H9 (cell line): ENCODE data around the gene LIN28B. TPM values are rescaled to one million over a fixed set of nuclear protein-coding genes. Genes with fewer than 3 reads are reported as not detected.

ENCODE experiments used
- DNase-seq: peaks from one replicate; pipeline ENCODE4 v3.0.0-alpha.2; 2017
- H2AFZ ChIP-seq: one replicate; pipeline ENCODE4 v1.6.1; 2013; ENCODE audit warnings: mild to moderate bottlenecking, low read length, control low read depth, moderate library complexity
- H2AK5ac ChIP-seq: 2 replicates; pipeline ENCODE4 v1.6.1; 2013; ENCODE audit warnings: low read length, control low read depth, mixed read lengths; ENCODE audit not compliant: insufficient read length
- H2BK120ac ChIP-seq: one replicate; pipeline ENCODE4 v1.6.1; 2013; ENCODE audit warnings: low read depth, mild to moderate bottlenecking, low read length, control low read depth, inconsistent platforms; ENCODE audit not compliant: poor library complexity, severe bottlenecking
- H2BK12ac ChIP-seq: 2 replicates; pipeline ENCODE4 v1.6.1; 2013; ENCODE audit warnings: low read length, control low read depth, mixed read lengths, low read depth; ENCODE audit not compliant: insufficient read length
- H2BK15ac ChIP-seq: 2 replicates; pipeline ENCODE4 v1.6.1; 2013; ENCODE audit warnings: low read depth, low read length, control low read depth
- H2BK20ac ChIP-seq: one replicate; pipeline ENCODE4 v1.6.1; 2013; ENCODE audit warnings: low read depth, mild to moderate bottlenecking, low read length, control low read depth, inconsistent platforms; ENCODE audit not compliant: poor library complexity, severe bottlenecking
- H2BK5ac ChIP-seq: 2 replicates; pipeline ENCODE4 v1.6.1; 2013; ENCODE audit warnings: low read length, control low read depth, mixed read lengths; ENCODE audit not compliant: insufficient read length
- H3K14ac ChIP-seq: 2 replicates; pipeline ENCODE4 v1.6.1; 2013; ENCODE audit warnings: low read length, control low read depth; ENCODE audit not compliant: insufficient read depth
- H3K18ac ChIP-seq: 2 replicates; pipeline ENCODE4 v1.6.1; 2013; ENCODE audit warnings: low read depth, mild to moderate bottlenecking, mixed read lengths, low read length, control low read depth; ENCODE audit not compliant: insufficient read length
- H3K23ac ChIP-seq: 2 replicates; pipeline ENCODE4 v1.6.1; 2013; ENCODE audit warnings: low read length, control low read depth, mixed read lengths, low read depth; ENCODE audit not compliant: insufficient read length
- H3K23me2 ChIP-seq: 2 replicates; pipeline ENCODE4 v1.6.1; 2013; ENCODE audit warnings: low read depth, mild to moderate bottlenecking, mixed read lengths, low read length, control low read depth; ENCODE audit not compliant: insufficient read length, poor library complexity, severe bottlenecking
- H3K27ac ChIP-seq: 2 replicates; pipeline ENCODE4 v1.5.1; 2013; ENCODE audit warnings: low read length, control low read depth, mixed read lengths, low read depth; ENCODE audit not compliant: insufficient read length
- H3K27me3 ChIP-seq: 2 replicates; pipeline ENCODE4 v1.6.1; 2013; ENCODE audit warnings: low read length, control low read depth, inconsistent platforms; ENCODE audit not compliant: insufficient read depth
- H3K4ac ChIP-seq: 2 replicates; pipeline ENCODE4 v1.6.1; 2013; ENCODE audit warnings: low read depth, mild to moderate bottlenecking, control low read depth, inconsistent platforms, low read length, moderate library complexity
- H3K4me1 ChIP-seq: 2 replicates; pipeline ENCODE4 v1.6.1; 2013; ENCODE audit warnings: low read length, control low read depth, inconsistent platforms; ENCODE audit not compliant: insufficient read depth
- H3K4me2 ChIP-seq: 2 replicates; pipeline ENCODE4 v1.6.1; 2013; ENCODE audit warnings: low read length, control low read depth, mixed read lengths; ENCODE audit not compliant: insufficient read length, insufficient read depth
- H3K56ac ChIP-seq: 2 replicates; pipeline ENCODE4 v1.6.1; 2013; ENCODE audit warnings: low read depth, mild to moderate bottlenecking, mixed read lengths, low read length, control low read depth; ENCODE audit not compliant: insufficient read length
- H3K79me1 ChIP-seq: 2 replicates; pipeline ENCODE4 v1.6.1; 2013; ENCODE audit warnings: low read depth, mild to moderate bottlenecking, moderate library complexity, low read length, control low read depth, inconsistent platforms; ENCODE audit not compliant: insufficient read depth, poor library complexity, severe bottlenecking
- H3K79me2 ChIP-seq: 2 replicates; pipeline ENCODE4 v1.6.1; 2013; ENCODE audit warnings: low read length, control low read depth, inconsistent platforms; ENCODE audit not compliant: insufficient read depth
- H3K9ac ChIP-seq: 2 replicates; pipeline ENCODE4 v1.6.1; 2013; ENCODE audit warnings: low read length, control low read depth, mixed read lengths; ENCODE audit not compliant: insufficient read length; ENCODE audit errors: extremely low read depth
- H3K9me3 ChIP-seq: one replicate; pipeline ENCODE4 v1.6.1; 2013; ENCODE audit warnings: low read depth, low read length, inconsistent platforms; ENCODE audit not compliant: control insufficient read depth
- H3T11ph ChIP-seq: one replicate; pipeline ENCODE4 v1.6.1; 2013; ENCODE audit warnings: mild to moderate bottlenecking, low read length, control low read depth, inconsistent platforms
- H4K20me1 ChIP-seq: one replicate; pipeline ENCODE4 v1.6.1; 2013; ENCODE audit not compliant: control insufficient read depth, insufficient read length, insufficient read depth
- H4K5ac ChIP-seq: 2 replicates; pipeline ENCODE4 v1.6.1; 2013; ENCODE audit warnings: low read depth, mild to moderate bottlenecking, mixed read lengths, low read length, control low read depth; ENCODE audit not compliant: insufficient read length
- H4K8ac ChIP-seq: replicated peaks from 2 replicates; pipeline ENCODE4 v1.6.1; 2013; ENCODE audit warnings: low read length, control low read depth, mixed read lengths, low read depth; ENCODE audit not compliant: insufficient read length
- H4K91ac ChIP-seq: 2 replicates; pipeline ENCODE4 v1.6.1; 2013; ENCODE audit warnings: low read depth, mild to moderate bottlenecking, moderate library complexity, mixed read lengths, low read length, control low read depth; ENCODE audit not compliant: insufficient read length
- H3K27ac Mint-ChIP-seq, 3 experiments: 2 replicates in 2 of 3; 3 replicates in 1 of 3; pipeline ENCODE4 v1.8.0; 2020 to 2021; ENCODE audit warnings: mixed read lengths in 3 of 3, mild to moderate bottlenecking in 1 of 3, moderate library complexity in 1 of 3
- H3K27me3 Mint-ChIP-seq: 2 replicates; pipeline ENCODE4 v1.8.0; 2021; ENCODE audit warnings: low read depth, mild to moderate bottlenecking, moderate library complexity, mixed read lengths
- H3K36me3 Mint-ChIP-seq, 3 experiments: 2 replicates in 2 of 3; 3 replicates in 1 of 3; pipeline ENCODE4 v1.8.0; 2020 to 2021; ENCODE audit warnings: low read depth in 3 of 3, mixed read lengths in 3 of 3; ENCODE audit not compliant: insufficient read depth in 1 of 3
- H3K4me1 Mint-ChIP-seq, 2 experiments: 2 replicates each; pipeline ENCODE4 v1.8.0; 2020; ENCODE audit warnings: mixed read lengths in 2 of 2
- H3K4me3 Mint-ChIP-seq, 2 experiments: 2 replicates in 1 of 2; 3 replicates in 1 of 2; pipeline ENCODE4 v1.8.0; 2020 to 2021; ENCODE audit warnings: mild to moderate bottlenecking in 2 of 2, mixed read lengths in 2 of 2, moderate library complexity in 1 of 2
- H3K9me3 Mint-ChIP-seq, 2 experiments: 2 replicates in 1 of 2; 3 replicates in 1 of 2; pipeline ENCODE4 v1.8.0; 2020; ENCODE audit warnings: mild to moderate bottlenecking in 2 of 2, mixed read lengths in 2 of 2, moderate library complexity in 1 of 2
- CTCF ChIP-seq: fragments of 200-600 bp; sonication (generic); conservative IDR thresholded peaks from 3 replicates; pipeline ENCODE4 v1.8.0; 2021; ENCODE audit warnings: antibody characterized with exemption, mild to moderate bottlenecking
- WGBS: extraction: QIAGEN DNeasy Blood & Tissue Kit; methylation state at CpG from one replicate; pipeline ENCODE4 v1.1.7; 2013; ENCODE audit warnings: missing lambda C conversion rate, low lambda C conversion rate, mixed read lengths; ENCODE audit not compliant: insufficient read length; ENCODE audit errors: extremely low coverage; 5-methylcytosine and 5-hydroxymethylcytosine counted together
- total RNA-seq: library from RNA; stranded (reverse); gene quantifications from 2 replicates; pipeline ENCODE4 v1.2.1, GENCODE V29; 2021

Gene LIN28B
- total RNA-seq, 1 experiment from 2014 or later = 110 TPM

- no peak overlapping the region for H3K9ac ChIP-seq
- no peak overlapping the region for H3K27ac ChIP-seq
- no peak overlapping the region for H2BK20ac ChIP-seq
- H4K20me1 ChIP-seq = no peaks in the 10 kb centered on the region
- H4K8ac ChIP-seq = no peak overlapping the region
- DNase-seq = no peak
- peaks cover 2% of the 10 kb centered on the region; the same call in 1 of the 2 replicates for H3K79me2 ChIP-seq
- H3K23me2 ChIP-seq = no peaks in the 10 kb centered on the region
- H3K56ac ChIP-seq = no peak overlapping the region
- no peak overlapping the region for H3K4me2 ChIP-seq
- H3K4me1 Mint-ChIP-seq = peaks cover 19 to 27% of the 10 kb centered on the region in 2 experiments
- H3K27me3 ChIP-seq = no peaks in the 10 kb centered on the region
- H3K23ac ChIP-seq = no peak overlapping the region
- H3K36me3 Mint-ChIP-seq = peaks cover 4 to 12% (median 10%) of the 10 kb centered on the region in 3 experiments
- H4K91ac ChIP-seq = no peak overlapping the region
- H2AK5ac ChIP-seq = no peak overlapping the region
- no peak for TF ChIP-seq CTCF
- no peaks in the 10 kb centered on the region for H3K4me1 ChIP-seq
- no peak overlapping the region for H3K4ac ChIP-seq
- no peak overlapping the region for H3K18ac ChIP-seq
- 100% methylated on average over 1 of the region's 2 CpGs for WGBS
- H2AFZ ChIP-seq = no peak overlapping the region
- H3K9me3 Mint-ChIP-seq = peaks cover 0 to 3% of the 10 kb centered on the region in 2 experiments; a peak in 1 of 5 replicates
- H2BK15ac ChIP-seq = no peak overlapping the region
- H3K27me3 Mint-ChIP-seq = no peaks in the 10 kb centered on the region
- no peak overlapping the region for H4K5ac ChIP-seq
- no peak overlapping the region for H3K14ac ChIP-seq
- H2BK5ac ChIP-seq = no peak overlapping the region
- H3K4me3 Mint-ChIP-seq = no peak overlapping the region
- H2BK12ac ChIP-seq = no peak overlapping the region
- no peak overlapping the region for H3T11ph ChIP-seq
- H2BK120ac ChIP-seq = no peak overlapping the region
- no peaks in the 10 kb centered on the region for H3K79me1 ChIP-seq
- no peaks in the 10 kb centered on the region for H3K9me3 ChIP-seq
- H3K27ac Mint-ChIP-seq = no peak overlapping the region
Observed at GRCh38 chr6:105029581-105029980, 72.7 kb downstream of the LIN28B start.
